Testis (tissue), 2 donors: ENCODE results near the gene GCFC2.

Experiments
- POLR2A ChIP-seq: fragments of 450-650 bp; IDR thresholded peaks from one replicate; pipeline ENCODE4 v1.6.1; 2017; ENCODE audit warnings: antibody characterized with exemption, mild to moderate bottlenecking, moderate library complexity
- TF ChIP-seq, protein P1 (sequence below), 3 experiments: fragments of 450-650 bp in 2 of 3; fragments of 200-600 bp in 1 of 3; sonication (generic) in 1 of 3; IDR thresholded peaks; one replicate each; pipeline ENCODE4 v1.5.1; 2016 to 2019; ENCODE audit warnings: antibody characterized with exemption in 3 of 3, mild to moderate bottlenecking in 2 of 3, moderate library complexity in 1 of 3

DNA sequence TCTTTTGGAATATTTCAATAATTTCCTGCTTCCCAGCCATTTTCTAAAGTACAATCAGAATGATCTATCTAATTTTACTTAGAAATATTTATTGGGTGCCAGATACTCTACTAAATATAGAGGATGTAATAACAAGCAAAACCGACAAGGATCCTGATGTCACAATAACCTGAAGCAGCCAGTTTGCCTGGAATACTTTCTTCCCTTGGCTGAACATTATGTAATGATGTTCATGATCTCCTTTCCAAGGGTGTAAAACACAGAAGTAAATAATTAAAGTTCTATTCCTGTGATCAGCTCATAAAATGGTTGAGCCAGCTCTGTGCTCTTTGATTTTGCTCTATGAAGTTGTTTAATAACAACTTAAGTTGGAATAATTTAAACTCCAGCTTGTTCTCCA lies 66.7 kb downstream of the GCFC2 start:
- TF ChIP-seq, protein P1, sequence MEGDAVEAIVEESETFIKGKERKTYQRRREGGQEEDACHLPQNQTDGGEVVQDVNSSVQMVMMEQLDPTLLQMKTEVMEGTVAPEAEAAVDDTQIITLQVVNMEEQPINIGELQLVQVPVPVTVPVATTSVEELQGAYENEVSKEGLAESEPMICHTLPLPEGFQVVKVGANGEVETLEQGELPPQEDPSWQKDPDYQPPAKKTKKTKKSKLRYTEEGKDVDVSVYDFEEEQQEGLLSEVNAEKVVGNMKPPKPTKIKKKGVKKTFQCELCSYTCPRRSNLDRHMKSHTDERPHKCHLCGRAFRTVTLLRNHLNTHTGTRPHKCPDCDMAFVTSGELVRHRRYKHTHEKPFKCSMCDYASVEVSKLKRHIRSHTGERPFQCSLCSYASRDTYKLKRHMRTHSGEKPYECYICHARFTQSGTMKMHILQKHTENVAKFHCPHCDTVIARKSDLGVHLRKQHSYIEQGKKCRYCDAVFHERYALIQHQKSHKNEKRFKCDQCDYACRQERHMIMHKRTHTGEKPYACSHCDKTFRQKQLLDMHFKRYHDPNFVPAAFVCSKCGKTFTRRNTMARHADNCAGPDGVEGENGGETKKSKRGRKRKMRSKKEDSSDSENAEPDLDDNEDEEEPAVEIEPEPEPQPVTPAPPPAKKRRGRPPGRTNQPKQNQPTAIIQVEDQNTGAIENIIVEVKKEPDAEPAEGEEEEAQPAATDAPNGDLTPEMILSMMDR (IDR thresholded peaks at IDR 0.05) = no peak
- TF ChIP-seq POLR2A = no peak
